Measurements from ENCODE around the gene DRD1.
"Not testable (repeated sequence)": the region's sequence is repeated elsewhere in the genome, so short reads cannot be mapped to it uniquely, and the experiment has no call there.

The DRD1 gene

DNA sequence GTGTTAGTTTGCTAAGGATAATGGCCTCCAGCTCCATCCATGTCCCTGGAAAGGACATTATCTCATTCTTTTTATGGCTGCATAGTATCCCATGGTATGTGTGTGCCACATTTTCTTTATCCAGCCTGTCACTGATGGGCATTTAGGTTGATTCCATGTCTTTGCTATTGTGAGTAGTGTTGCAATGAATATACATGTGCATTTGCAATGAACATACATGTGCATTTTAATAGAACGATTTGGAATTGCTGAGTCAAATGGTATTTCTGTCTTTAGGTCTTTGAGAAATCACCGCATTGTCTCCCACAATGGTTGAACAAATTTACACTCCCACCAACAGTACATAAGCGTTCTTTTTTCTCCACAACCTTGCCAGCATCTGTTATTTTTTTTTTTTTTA is 37.7 kb downstream of the DRD1 start:
- ATAC-seq (replicated peaks; ENCODE audit: extremely low read depth, poor library complexity, severe bottlenecking): no peak
- H3K4me1 Mint-ChIP-seq: no peaks in the 10 kb centered on the region
- no peaks in the 10 kb centered on the region for H3K27me3 Mint-ChIP-seq
- no peak overlapping the region for H3K27ac Mint-ChIP-seq (ENCODE audit: low read depth)
- DNase-seq (ENCODE audit: low spot score in 2 of 2): no peak
- H3K4me3 Mint-ChIP-seq: no peak overlapping the region
- no peaks in the 10 kb centered on the region for H3K9me3 Mint-ChIP-seq
- H3K36me3 Mint-ChIP-seq (ENCODE audit: insufficient read depth): no peaks in the 10 kb centered on the region

GRCh38 chr5:175397590-175398297 is 46.2 kb downstream of the DRD1 start:
- DNase-seq (ENCODE audit: low spot score in 2 of 2); ATAC-seq (replicated peaks; ENCODE audit: extremely low read depth, poor library complexity, severe bottlenecking); H3K36me3 Mint-ChIP-seq (ENCODE audit: insufficient read depth); H3K9me3 Mint-ChIP-seq; H3K27ac Mint-ChIP-seq (ENCODE audit: low read depth); H3K4me3 Mint-ChIP-seq; H3K4me1 Mint-ChIP-seq: not testable (repeated sequence)
- H3K27me3 Mint-ChIP-seq: peaks cover 16% of the 10 kb centered on the region

- not testable (repeated sequence) for H3K9me3 Mint-ChIP-seq; H3K36me3 Mint-ChIP-seq (ENCODE audit: insufficient read depth); H3K27ac Mint-ChIP-seq (ENCODE audit: low read depth); H3K4me3 Mint-ChIP-seq; DNase-seq (ENCODE audit: low spot score in 2 of 2); ATAC-seq (replicated peaks; ENCODE audit: extremely low read depth, poor library complexity, severe bottlenecking); H3K4me1 Mint-ChIP-seq
- peaks cover 16% of the 10 kb centered on the region for H3K27me3 Mint-ChIP-seq
These were observed 48.6 kb downstream of the DRD1 start for GRCh38 chr5:175395430-175395829.

GRCh38 chr5:175394601-175395000 is 49.4 kb downstream of the DRD1 start:
- ATAC-seq (replicated peaks; ENCODE audit: extremely low read depth, poor library complexity, severe bottlenecking): no peak
- Mint-ChIP-seq H3K36me3 (ENCODE audit: insufficient read depth) (no peaks in the 10 kb centered on the region), H3K27ac (ENCODE audit: low read depth) (no peak overlapping the region), H3K9me3 (no peaks in the 10 kb centered on the region), H3K4me1 (no peaks in the 10 kb centered on the region), H3K27me3 (peaks cover 16% of the 10 kb centered on the region), H3K4me3 (no peak overlapping the region)
- no peak for DNase-seq (ENCODE audit: low spot score in 2 of 2)

DNA sequence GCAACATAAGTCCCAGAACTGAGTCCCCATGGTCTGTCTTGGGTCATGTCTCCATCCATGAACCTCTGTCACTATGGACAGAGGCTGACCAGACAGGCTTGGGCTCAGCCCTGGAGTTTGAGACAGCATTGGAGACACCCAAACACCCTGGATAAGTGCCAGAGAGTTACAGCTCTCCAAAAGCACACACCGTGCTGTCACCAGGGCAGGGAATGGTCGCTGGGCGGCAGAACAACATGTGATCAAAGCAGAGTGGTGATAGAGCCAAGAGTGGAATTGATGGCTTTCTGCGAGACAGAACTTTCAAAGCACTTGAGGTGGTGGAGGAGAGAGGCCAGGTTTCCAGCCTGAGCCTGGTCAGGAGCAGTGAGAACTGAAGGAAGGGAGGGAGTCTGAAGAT is 50.1 kb downstream of the DRD1 start:
- ATAC-seq (replicated peaks; ENCODE audit: extremely low read depth, poor library complexity, severe bottlenecking): no peak
- Mint-ChIP-seq H3K4me3 (no peak overlapping the region), H3K27me3 (peaks cover 22% of the 10 kb centered on the region), H3K27ac (ENCODE audit: low read depth) (no peak overlapping the region), H3K4me1 (no peaks in the 10 kb centered on the region), H3K9me3 (no peaks in the 10 kb centered on the region), H3K36me3 (ENCODE audit: insufficient read depth) (no peaks in the 10 kb centered on the region)
- DNase-seq (ENCODE audit: low spot score in 2 of 2): no peak

DNA sequence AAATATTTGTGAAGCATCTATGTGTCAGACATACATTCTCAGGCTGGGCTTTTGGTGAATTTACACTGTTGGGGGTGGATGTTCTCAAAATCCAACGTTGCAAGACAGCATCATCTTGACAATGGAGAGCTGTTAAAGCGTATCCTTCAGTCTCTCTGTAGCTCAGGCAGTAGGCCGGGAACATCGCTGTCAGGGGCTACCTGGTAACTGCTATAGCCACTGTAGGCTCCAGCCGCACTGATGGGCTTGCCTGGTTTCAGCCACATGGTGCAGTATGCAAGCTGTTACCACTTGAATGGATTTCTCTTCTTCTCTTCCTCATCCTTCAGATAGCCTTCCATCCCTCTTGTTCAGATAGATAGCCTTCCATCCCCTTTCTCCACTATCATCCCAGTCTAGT is 51.7 kb downstream of the DRD1 start:
- H3K4me1 Mint-ChIP-seq: no peaks in the 10 kb centered on the region
- no peak overlapping the region for H3K4me3 Mint-ChIP-seq
- H3K27me3 Mint-ChIP-seq: peaks cover 33% of the 10 kb centered on the region
- H3K9me3 Mint-ChIP-seq: no peaks in the 10 kb centered on the region
- H3K36me3 Mint-ChIP-seq (ENCODE audit: insufficient read depth): no peaks in the 10 kb centered on the region
- DNase-seq (ENCODE audit: low spot score in 2 of 2) (no peak), ATAC-seq (replicated peaks; ENCODE audit: extremely low read depth, poor library complexity, severe bottlenecking) (no peak)
- no peak overlapping the region for H3K27ac Mint-ChIP-seq (ENCODE audit: low read depth)

DNA sequence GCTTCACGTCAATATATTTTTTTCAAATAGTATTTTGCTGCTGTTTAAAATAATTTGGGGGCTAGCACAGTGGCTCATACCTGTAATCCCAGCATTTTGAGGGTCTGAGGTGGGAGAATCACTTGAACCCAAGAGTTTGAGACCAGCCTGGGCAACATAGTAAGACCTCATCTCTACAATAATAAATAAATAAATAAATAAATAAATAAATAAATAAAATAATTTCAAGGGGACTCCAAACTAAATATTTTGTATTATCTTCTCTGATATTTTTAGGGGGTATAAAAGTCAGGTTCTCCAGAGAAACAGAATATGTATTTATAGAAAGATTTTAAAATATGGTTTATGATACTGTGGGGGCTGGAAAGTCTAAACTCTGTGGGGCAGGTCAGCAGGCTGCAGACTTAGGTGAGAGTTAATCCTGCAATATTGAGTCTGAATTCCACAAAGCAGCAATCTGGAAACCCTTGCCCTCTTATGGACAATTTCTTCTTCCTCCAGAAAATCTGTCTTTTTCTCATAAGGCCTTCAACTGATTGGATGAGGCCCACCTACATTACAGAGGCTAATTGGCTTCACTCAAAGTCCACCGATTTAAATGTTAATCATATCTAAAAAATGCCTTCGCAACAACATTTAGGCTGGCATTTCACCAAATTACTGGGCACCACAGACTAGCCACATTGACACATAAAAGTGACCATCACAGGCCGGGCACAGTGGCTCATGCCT is 53.5 kb downstream of the DRD1 start:
- H3K9me3 Mint-ChIP-seq: no peaks in the 10 kb centered on the region
- no peak overlapping the region for H3K27ac Mint-ChIP-seq (ENCODE audit: low read depth)
- peaks cover 31% of the 10 kb centered on the region for H3K27me3 Mint-ChIP-seq
- no peak overlapping the region for H3K4me3 Mint-ChIP-seq
- no peak for DNase-seq (ENCODE audit: low spot score in 2 of 2)
- no peaks in the 10 kb centered on the region for H3K4me1 Mint-ChIP-seq
- H3K36me3 Mint-ChIP-seq (ENCODE audit: insufficient read depth): no peaks in the 10 kb centered on the region
- ATAC-seq (replicated peaks; ENCODE audit: extremely low read depth, poor library complexity, severe bottlenecking): no peak

Measured in central memory CD8-positive, alpha-beta T cell (primary cell).